Measurements from ENCODE around the gene CETN1.
A peak's percentile ranks its signal among the peaks of the same experiment; 100 is the strongest.

The CETN1 gene

GRCh38 chr18:621291-622043 lies 41.3 kb downstream of the CETN1 start:
- no peak for TF ChIP-seq CTCF (IDR thresholded peaks at IDR 0.05; ENCODE audit: insufficient read depth, low read length, poor library complexity, severe bottlenecking)
- no peak for TF ChIP-seq EZH2phosphoT487 (conservative IDR thresholded peaks at IDR 0.05; ENCODE audit: low read length)
- Histone ChIP-seq H3K27ac (ENCODE audit: low read depth, low read length) (no peak overlapping the region), H3F3A (ENCODE audit: insufficient read depth) (no peaks in the 10 kb centered on the region), H3K36me3 (ENCODE audit: low read length) (no peaks in the 10 kb centered on the region), H2AFZ (ENCODE audit: low read depth, low read length, severe bottlenecking) (no peak overlapping the region), H3K4me3 (ENCODE audit: insufficient read depth, low read length, poor library complexity, severe bottlenecking) (no peak overlapping the region), H3K9me2 (replicated peaks; ENCODE audit: insufficient read depth, low read length) (no peaks in the 10 kb centered on the region), H3K4me2 (ENCODE audit: low read depth, low read length, poor library complexity, severe bottlenecking) (no peak overlapping the region), H4K20me1 (ENCODE audit: low read depth, low read length) (no peaks in the 10 kb centered on the region), H3K9ac (ENCODE audit: low read length) (no peak overlapping the region), H3K79me2 (ENCODE audit: insufficient read depth, low read length) (no peaks in the 10 kb centered on the region), H3K27me3 (ENCODE audit: low read length) (no peaks in the 10 kb centered on the region), H3K9me3 (ENCODE audit: insufficient read depth, low read length) (no peaks in the 10 kb centered on the region)

- Histone ChIP-seq H3K4me2 (ENCODE audit: low read depth, low read length, poor library complexity, severe bottlenecking) (no peak overlapping the region), H3K9ac (ENCODE audit: low read length) (no peak overlapping the region), H3K9me2 (replicated peaks; ENCODE audit: insufficient read depth, low read length) (no peaks in the 10 kb centered on the region), H3K4me3 (ENCODE audit: insufficient read depth, low read length, poor library complexity, severe bottlenecking) (no peak overlapping the region), H4K20me1 (ENCODE audit: low read depth, low read length) (no peaks in the 10 kb centered on the region), H3K27ac (ENCODE audit: low read depth, low read length) (no peak overlapping the region), H3K9me3 (ENCODE audit: insufficient read depth, low read length) (no peaks in the 10 kb centered on the region), H3K27me3 (ENCODE audit: low read length) (no peaks in the 10 kb centered on the region), H3K36me3 (ENCODE audit: low read length) (no peaks in the 10 kb centered on the region), H3F3A (ENCODE audit: insufficient read depth) (no peaks in the 10 kb centered on the region), H2AFZ (ENCODE audit: low read depth, low read length, severe bottlenecking) (no peak overlapping the region), H3K79me2 (ENCODE audit: insufficient read depth, low read length) (no peaks in the 10 kb centered on the region)
- TF ChIP-seq CTCF (IDR thresholded peaks at IDR 0.05; ENCODE audit: insufficient read depth, low read length, poor library complexity, severe bottlenecking) = no peak
- no peak for TF ChIP-seq EZH2phosphoT487 (conservative IDR thresholded peaks at IDR 0.05; ENCODE audit: low read length)
Measured at GRCh38 chr18:622289-622688, 42.1 kb downstream of the CETN1 start.

GRCh38 chr18:623761-624620 lies 43.8 kb downstream of the CETN1 start:
- Histone ChIP-seq H3K4me2 (ENCODE audit: low read depth, low read length, poor library complexity, severe bottlenecking) (no peak overlapping the region), H3K36me3 (ENCODE audit: low read length) (no peaks in the 10 kb centered on the region), H3K9ac (ENCODE audit: low read length) (no peak overlapping the region), H3F3A (ENCODE audit: insufficient read depth) (no peaks in the 10 kb centered on the region), H3K9me2 (replicated peaks; ENCODE audit: insufficient read depth, low read length) (no peaks in the 10 kb centered on the region), H3K27me3 (ENCODE audit: low read length) (no peaks in the 10 kb centered on the region), H3K79me2 (ENCODE audit: insufficient read depth, low read length) (no peaks in the 10 kb centered on the region), H3K9me3 (ENCODE audit: insufficient read depth, low read length) (no peaks in the 10 kb centered on the region), H3K4me3 (ENCODE audit: insufficient read depth, low read length, poor library complexity, severe bottlenecking) (no peak overlapping the region), H2AFZ (ENCODE audit: low read depth, low read length, severe bottlenecking) (no peak overlapping the region), H4K20me1 (ENCODE audit: low read depth, low read length) (no peaks in the 10 kb centered on the region), H3K27ac (ENCODE audit: low read depth, low read length) (no peak overlapping the region)
- peak; percentile 52 for TF ChIP-seq CTCF (IDR thresholded peaks at IDR 0.05; ENCODE audit: insufficient read depth, low read length, poor library complexity, severe bottlenecking)
- TF ChIP-seq EZH2phosphoT487 (conservative IDR thresholded peaks at IDR 0.05; ENCODE audit: low read length) = no peak
